ENCODE data around the gene KCNJ16.

- TF ChIP-seq CTCF (IDR thresholded peaks at IDR 0.05) (no peak), POLR2A (IDR thresholded peaks at IDR 0.05) (no peak), POLR2AphosphoS5 (IDR thresholded peaks at IDR 0.05) (no peak), EP300 (IDR thresholded peaks at IDR 0.05) (no peak)
These were observed 43.7 kb upstream of the KCNJ16 start for GRCh38 chr17:70031341-70031740.
